Measurements from ENCODE around the gene ANKS1B.

DNA sequence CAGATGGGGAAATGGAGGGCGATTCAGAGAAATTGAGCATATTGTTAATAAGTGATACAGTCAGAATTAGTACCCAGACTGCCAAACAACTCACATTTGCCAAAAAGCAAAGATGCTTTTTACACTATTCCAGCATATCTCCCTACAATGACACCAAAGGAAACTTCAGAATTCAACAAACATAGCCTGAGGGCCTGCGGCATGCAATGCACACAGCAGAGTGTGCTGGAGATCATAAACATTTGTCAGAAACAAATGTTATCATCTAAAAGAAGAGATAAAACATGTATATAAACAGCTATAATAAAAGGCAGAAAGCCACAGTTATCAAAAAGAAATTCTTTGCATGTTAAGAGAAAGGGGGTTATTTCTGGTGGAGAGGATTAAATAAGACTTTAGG, 357.3 kb downstream of the ANKS1B start:
- TF ChIP-seq, protein P1, sequence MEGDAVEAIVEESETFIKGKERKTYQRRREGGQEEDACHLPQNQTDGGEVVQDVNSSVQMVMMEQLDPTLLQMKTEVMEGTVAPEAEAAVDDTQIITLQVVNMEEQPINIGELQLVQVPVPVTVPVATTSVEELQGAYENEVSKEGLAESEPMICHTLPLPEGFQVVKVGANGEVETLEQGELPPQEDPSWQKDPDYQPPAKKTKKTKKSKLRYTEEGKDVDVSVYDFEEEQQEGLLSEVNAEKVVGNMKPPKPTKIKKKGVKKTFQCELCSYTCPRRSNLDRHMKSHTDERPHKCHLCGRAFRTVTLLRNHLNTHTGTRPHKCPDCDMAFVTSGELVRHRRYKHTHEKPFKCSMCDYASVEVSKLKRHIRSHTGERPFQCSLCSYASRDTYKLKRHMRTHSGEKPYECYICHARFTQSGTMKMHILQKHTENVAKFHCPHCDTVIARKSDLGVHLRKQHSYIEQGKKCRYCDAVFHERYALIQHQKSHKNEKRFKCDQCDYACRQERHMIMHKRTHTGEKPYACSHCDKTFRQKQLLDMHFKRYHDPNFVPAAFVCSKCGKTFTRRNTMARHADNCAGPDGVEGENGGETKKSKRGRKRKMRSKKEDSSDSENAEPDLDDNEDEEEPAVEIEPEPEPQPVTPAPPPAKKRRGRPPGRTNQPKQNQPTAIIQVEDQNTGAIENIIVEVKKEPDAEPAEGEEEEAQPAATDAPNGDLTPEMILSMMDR (IDR thresholded peaks at IDR 0.05), result no peak
- TF ChIP-seq POLR2A (IDR thresholded peaks at IDR 0.05), result no peak
